CD1c-positive myeloid dendritic cell (primary cell): Measurements from ENCODE around the gene GPR132.

Experiments
- DNase-seq: peaks from one replicate; pipeline ENCODE4 v3.0.0-alpha.2; 2016; ENCODE audit errors: extremely low spot score

Gene GPR132

DNA sequence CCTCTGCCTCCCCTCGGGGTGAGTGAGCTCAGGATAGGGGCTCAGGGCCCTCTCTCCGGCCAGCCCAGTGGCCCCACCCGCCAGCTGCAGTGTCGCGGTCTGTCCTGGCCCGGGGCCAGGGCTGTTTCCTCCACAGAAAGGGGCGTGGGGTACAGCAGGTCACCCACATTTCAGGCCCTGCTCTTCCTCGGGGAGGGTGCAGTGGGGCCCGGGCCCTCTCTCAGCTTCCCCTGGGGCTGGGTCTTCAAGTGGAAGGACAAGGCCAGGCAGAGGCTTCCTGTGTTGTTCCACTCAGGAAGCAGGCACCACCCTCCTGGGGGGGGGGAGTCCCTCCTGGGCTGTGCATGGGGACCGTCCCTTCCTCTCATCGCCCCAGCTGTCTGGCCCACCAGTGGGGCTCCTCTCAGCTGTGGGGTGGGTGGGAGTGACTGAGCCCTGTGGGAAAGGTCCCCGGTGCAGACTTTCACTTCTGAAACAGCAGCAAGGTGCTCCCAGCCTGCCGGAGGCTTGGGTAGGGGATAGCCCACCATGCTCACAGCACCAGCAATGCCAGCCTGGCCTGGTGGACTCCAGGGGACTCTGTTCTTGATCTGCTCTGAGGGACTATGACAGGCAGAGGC, 3.7 kb downstream of the GPR132 start:
- DNase-seq: peak; percentile 43

DNA sequence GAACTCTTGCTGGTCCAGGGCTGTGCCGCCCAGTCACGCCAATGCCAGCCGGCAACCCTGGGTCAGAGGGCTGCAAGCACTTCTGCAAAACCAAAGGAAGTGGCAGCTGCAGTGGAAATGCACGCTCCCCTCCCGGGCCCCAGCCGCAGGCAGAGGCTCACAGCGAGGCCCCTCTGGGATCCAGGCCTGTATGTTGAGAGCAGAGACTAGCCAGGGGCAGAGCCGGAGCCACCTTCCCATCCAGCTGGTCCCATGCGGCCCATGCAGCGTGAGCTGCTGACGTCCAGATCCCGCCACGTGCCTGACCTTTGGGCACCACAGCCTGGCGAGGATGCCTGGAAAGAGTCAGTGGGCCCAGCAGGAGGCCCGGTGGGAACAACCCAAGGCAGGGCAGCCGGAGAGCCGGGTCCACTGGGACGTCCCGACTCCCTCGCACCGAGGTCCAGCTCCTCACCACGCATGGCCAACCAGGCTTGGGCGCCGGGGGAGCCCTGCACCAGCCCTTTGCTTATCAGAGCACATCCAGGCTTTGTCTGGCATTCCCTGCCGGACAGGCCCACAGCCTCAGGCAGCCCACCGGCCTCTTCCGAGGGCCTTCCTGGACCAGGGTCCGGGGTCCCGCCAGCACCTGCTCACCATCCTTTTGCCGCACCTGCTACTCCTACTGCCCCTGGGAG, 4.3 kb downstream of the GPR132 start:
- peak; percentile 76 for DNase-seq

DNA sequence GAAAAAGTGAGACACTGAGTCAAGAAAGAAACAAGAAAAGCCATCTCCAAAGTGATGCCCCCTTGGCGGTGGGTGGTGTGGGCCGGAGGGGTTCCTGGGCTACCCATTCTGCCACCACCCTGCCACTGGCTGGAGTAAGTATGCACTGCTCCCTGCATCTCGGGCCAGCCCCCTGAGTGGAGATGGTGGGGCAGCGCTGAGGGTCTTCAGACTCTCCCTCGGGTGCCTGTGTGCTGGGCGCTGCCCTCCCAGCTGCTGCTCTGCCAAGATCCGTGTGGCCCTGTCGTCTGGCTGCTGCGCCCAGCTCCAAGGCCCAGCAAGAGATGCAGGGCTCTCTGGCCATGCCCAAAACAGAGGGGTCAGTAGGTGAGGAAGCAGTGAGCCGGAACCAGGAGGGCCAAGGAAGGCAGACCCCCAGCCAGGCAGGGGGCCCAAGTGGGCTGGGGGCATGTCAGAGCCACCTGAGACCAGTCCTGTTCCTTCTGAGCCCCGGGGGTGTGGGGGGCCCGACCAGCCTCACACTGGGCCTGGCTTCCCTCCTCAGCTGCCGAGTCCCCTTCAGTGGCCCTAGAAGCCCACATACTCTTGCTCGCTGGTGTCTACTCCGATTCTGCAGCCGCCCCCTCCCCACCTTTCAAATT, 5.2 kb downstream of the GPR132 start:
- no peak for DNase-seq

DNA sequence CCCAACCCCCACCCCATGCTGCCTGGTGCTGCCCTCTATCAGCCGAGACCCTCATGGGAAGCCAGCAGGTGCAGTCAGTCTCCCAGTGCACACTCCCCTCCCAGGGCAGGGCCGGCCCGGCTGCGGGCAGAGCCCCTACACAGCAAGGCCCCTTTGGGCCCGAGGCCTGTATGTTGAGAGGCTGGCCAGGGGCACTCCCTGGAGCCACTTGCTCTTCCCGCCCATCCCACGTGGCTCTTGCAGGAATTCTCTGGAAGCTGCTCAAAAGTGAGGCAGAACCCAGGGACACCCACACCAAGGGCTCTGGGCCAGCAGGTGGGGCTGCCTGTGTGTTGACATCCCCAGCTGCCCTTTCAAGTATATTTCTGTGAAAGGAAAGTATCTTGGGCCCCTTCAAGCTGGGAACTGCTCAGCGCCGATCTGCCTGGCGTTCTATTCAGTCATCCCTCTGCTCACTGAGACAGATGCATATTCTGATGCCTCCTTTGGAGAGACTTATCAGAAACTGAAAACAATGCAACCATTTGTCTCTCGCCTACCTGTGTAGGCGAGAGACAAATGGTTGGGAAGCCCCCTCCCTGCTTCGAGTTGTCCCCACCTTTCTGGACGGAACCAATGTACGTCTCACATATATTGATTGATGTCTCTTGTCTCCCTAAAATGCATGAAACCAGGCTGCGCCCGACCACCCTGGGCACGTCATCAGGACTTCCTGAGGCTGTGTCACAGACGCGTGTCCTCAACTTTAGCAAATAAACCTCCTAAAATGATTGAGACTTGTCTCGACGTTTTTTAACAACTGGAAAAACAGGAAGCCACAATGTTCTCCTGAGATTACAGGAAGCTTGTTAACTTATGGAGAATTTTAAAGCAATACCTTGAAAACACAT, 6.0 kb downstream of the GPR132 start:
- peak; percentile 39 for DNase-seq

DNA sequence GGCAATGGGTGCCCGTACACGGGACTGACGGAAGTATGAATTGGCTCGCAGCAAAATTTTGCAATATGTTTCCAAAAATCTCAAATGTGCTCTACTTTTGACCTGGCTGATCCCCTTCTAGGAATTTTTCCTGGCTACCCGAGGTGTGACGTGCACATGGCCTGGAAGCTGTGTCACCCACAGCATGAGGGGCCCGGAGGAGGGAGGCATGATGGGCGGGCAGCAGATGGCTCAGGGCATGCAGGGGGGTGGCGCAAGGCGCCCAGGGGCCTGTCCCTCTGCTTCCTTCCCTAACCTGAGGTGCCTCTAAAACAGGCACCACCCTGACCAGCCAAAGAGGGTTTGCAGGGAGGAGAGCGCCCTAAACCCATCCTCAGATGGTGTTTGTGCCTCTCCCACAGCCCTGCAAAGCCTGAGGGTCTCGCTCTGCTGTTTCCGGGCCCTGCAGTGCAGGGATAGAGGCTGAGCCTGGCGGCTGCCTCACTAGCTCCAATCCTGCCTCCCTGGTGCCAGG, 6.7 kb downstream of the GPR132 start:
- DNase-seq: no peak

DNA sequence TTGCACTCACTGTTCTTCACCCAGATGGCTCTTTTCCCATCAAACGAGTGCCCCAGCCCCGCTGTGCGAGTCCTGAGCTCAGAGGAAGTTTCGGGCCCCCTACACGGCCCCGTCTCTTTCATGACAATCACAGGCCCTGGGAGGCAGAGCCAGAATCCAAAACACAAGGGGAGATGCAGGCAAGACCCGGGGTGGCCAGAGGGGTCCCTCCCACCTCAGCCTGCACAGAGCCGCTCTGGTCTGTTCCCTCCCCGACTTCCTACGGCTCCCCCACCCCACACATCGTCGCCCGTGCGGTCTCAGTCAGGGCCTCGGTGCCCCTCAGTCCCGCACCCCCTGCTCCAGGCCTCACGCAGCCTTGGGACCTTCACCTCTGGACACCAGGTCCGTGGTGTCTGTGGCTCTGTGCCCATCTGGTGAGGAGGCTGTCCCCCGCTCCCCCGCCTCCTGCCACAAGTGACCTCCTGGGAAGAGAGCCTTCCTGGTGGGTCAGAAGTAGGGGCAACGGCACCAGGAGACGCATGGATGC, 8.9 kb downstream of the GPR132 start:
- no peak for DNase-seq

DNA sequence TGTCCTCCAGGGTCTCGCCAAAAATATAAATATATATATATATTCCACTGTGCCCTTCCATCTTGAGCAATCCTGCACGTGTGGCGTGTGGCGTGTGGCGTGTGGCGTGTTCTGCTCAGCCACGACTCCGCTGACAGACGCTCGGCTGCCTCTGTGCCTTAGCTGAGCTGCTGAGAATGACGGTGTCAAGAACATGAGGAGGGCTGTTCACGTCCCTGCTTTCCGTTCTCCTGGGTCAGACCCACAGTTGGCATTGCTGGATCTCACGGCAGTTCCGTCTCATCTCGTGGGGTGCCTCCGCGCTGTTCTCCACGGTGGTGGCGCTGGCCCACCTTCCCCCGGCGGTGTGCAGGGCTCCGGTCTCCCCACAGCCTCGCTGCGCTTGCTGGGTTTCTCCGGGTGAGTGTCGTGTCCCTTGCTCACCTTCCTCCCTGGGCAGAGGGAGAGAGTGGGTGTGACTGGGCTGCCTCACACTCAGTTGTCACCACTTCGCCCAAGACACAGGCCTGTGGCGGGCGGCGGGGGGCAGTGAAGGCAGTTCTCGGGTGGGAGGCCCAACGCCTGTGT, 9.4 kb downstream of the GPR132 start:
- DNase-seq: no peak

DNA sequence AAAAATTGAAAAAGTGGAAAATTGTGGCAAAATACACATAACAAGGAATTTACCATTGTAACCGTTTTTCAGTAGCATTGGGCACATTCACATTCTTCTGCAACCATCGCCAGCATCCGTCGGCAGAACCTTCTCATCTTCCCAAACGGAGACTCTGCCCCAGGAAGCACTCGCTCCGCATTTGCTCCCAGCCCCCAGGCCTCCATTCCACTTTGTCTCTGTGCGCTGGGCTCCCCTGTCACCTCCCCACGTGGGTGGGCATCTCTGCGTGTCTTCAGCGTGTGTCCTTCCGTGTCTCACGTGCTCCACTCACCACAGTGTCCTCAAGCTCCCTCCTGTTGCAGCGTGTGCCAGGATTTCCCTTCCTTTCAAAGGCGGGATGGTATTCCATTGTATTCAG, 9.9 kb downstream of the GPR132 start:
- no peak for DNase-seq

DNA sequence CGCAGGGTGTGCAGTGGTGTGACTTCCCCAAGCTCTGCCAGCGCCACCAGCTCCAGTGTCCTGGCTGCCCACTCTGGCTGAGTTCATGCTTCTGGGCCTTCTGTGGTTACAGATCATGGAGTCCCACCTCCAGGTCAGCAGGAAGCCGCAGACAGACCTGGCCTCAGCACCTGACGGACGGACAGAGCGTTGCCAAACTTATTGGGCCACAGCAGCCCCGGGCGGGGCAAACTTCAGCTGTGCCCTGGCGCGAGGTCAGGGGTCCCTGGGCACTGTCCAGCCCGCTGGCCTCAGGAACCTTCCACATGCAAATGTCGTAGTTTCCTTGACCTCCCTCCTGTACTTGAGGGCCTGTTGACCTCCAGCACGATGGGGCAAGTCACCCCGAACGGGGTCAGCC, 11.2 kb downstream of the GPR132 start:
- DNase-seq: no peak

DNA sequence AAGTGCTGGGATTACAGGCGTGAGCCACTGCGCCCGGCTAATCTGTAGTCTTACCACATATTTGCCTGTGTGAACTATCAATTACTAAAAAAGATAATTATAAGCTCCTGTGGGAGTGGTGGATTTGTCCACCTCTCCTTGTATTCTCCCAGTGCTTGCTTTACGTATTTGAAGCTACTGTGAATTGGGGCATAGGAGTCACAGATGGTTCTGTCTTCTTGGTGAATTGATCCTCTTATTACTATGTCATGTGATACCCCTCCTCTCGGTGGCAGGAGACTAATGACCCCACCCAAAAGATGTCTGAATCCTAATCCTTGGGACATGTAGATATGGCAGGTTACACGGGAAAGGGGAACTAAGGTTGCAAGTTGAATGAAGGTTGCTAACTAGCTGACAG, 11.8 kb downstream of the GPR132 start:
- DNase-seq: no peak

DNA sequence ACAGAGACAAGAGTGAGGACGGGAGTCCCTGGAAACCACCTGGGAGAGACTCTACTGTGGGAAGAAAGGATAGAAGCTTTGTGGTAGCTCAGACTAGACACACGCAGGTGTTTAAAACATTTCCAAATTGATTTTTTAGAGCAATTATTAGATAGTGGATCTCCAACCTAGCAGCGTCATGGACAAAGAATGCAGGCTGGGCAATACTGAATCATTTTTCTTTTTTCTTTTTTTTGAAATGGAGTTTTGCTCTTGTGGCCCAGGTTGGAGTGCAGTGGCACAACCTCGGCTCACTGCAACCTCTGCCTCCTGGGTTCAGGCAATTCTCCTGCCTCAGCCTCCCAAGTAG, 13.1 kb downstream of the GPR132 start:
- DNase-seq: no peak

DNA sequence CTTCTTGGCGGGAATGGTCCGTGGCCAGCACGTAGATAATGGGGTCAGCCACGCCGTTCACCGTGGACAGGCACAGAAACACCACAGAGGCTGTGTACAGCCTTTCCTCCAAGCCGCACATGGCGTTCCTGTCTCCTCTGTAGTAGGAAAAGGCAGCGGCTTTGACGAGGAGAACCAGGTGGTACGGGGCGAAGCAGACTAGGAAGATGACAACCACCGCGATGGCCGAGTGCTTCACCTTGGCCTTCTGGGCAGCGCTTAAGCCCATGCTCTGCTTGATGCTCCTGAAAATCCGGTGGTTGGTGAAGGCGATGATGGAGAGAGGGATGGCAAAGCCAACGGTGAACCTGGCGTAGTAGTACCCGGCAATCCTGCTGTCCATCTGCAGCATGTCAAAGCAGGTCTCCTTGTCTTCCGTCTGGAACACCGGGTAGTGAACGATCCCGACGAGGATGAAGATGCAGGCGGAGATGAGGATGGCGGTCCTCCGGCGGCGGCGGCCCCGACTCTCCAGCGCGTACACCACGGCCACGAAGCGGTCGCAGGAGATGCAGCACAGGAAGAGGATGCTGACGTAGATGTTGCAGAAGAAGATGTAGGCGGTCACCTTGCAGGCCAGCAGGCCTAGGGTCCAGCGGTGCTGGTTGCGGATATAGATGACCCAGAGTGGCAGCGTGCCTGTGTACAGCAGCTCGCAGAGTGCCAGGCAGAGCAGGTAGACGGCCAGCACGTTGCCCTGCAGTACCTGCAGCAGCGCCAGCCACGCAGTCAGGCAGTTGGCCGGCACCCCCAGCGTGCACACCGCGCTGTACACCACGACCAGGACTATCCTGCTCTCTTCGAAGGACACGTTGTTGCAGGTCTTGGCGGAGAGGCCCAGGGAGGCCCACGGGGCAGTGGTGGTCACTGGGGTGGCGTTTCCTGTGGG, 13.8 kb downstream of the GPR132 start:
- no peak for DNase-seq

DNA sequence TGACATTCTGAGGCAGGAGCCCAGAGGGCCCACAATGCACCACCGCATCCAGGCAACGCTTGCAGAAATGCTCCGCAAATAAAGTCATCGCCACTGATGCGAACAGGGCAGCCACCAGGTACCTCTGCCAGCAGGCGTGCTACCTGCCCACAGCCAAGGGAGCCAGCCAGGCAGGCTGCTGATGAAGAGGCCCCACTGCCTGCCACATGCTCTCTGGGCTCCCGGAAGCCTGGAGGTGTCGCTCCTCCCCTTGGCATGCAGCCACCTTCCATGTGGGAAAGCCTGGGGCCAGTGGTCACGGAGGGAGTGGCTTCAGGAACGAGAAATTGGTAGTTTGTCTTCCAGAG, 14.7 kb downstream of the GPR132 start:
- DNase-seq: peak; percentile 48

DNA sequence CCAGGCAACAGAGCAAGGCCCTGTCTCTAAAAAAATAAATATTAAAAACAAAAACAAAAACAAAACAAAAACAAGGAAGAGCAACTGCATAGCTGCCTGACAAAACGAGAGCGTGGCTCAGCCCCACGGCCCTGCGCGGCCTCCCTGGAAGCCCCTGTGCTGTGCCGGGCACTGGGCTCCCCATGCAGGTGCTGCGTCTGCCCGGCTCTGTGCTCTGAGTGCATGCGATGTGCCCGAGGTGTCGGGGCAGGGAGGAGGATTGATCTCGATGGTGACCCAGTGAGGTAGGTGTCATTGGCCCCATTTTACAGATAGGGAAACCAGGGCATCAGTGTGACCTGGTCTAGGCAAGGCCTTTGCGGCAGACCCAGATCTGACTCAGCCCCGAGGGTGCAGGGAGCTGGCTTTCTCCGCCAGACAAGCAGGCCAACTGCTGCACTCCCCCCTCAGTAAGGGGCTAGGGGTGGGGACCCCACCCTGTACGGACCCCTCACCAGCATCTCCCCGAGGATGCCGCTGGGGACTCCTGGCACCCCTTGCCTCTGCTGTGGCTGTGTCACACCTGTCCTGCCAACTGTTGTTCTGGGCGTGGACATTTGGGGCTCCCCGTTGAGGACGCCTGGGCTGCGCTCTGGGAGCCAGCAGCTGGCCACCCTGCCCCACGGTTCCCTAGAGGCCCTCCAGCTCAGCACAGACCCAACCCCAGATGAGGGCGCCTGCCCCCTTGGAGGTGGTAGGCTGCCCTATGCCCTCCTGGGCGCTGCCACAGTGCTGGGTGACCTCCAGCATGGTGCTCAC, 15.3 kb downstream of the GPR132 start:
- DNase-seq: no peak

DNA sequence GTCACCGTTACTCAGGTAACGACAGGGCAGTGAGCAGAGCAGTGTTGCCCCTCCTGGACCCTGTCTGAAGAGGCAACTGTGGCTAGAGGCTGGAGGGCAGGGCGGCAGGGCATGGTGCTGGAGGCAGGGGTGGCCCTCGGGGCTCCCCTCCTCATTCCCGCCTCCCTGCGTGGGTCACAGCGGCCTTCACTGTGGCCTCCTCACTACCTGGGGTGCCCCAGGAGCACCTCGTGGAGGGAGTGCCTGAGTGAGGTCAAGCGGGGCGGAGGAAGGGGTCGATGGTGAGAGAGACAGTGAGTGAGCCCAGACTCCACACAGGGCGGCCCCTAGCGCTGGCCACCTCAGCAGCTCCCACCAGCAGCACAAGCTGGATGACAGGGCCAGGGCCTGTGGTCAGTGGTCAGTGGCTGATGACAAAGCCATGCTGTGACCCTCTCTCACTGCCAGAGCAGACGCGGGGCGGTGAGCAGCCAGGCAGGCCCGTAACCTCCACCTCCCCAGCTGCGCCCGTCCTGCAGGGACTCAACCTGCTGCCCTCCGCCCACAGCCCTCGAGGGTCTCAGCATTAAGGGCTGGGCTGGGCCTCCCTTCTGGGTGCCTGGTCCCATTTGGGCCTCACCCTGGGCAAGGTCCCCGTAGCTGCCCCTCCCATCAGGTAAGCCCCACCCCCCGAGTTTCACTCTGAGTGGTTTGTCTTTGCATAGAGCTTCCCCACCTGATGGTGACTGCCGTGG, 17.8 kb downstream of the GPR132 start:
- DNase-seq: no peak

DNA sequence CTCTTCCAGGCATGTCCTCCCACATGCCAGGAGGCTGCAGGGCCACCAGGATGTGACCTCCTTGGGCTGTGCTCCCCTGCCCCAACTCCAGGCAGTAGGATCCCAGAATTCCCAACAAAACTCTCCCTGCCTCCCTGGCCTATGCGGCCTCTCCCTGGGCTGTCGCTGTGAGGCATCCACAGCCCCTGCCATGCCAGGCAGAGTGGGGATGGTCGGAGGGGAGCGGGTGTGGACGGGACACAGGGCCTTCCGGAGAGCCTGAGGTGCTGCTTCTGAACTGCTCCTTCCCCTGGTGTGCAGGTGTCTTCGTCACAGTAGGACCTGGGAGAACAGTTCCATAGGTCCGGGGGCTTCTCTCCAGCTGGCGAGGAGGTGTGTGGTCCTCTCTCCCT, 18.3 kb downstream of the GPR132 start:
- no peak for DNase-seq

DNA sequence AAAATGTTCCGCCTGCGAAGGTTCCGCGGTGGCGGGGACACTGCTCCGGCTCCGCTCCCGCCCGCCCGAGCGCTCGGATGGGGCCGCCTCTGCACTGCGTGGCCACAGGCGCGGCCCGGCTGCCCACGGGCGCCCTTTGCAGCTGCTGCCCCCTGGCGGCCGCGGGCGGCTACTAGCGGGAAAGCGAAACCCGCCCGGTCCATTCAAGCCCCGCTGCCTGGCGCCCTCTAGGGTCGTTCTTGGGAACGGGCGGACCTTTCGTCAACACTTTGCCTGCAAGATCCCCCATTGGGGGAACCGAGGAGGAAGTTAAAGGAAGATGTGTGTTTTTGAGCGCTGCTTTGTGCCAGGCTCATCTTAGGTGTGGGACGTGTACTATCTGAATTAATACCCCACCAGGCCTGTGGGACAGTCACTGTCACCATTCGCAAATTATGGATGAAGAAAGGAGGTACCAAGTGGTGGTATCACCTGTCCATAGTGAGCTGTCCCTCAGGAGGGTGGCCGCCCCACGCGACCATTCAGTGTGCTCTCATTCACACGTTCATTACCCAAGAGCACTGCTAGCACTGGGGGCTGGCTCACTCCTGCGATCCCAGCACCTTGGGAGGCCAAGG, 19.4 kb downstream of the GPR132 start:
- peak; percentile 98 for DNase-seq

DNA sequence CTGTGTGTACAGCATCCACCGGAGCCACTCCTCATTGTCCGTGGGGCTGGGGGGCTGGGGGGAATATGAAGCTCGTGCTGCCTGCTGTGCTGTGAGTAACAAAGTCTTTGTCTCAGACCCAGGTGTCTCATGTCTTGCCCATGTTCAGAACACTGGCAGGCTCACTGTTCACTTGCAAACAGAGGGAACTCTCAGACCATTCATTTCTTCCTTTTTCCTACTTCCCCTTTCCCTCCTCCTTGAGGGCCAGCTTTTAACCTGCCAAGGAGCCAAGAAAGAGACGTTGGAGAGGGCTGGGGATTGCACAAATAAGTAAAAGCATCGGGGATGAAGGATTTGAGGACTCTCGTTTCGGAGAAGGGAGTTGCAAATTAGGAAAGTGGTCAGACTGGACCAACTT, 21.6 kb downstream of the GPR132 start:
- DNase-seq: peak; percentile 59

DNA sequence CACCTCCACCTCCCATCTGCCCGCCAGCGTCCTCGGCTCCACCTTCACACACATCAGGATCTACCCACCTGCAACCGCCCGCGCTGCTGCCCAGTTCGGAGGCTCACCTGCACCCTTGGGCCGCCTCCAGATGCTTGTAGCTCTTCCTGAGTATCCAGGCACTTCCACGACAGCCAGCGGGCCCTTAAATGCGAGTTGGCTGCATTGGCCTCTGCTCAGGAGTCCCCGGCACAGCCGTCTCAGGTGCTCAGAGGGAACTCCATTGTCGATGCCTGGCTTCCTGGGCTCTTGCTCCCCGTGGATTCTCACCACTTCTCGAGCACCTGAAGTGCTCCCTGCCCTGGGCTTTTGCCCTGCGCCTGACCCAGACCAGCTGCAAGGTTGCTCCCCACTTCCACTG, 22.4 kb downstream of the GPR132 start:
- DNase-seq: no peak
